Measurements from ENCODE around the gene WDR27. TPM values are rescaled to one million over a fixed set of nuclear protein-coding genes. Genes with fewer than 3 reads are reported as not detected.

WDR27 gene
- total RNA-seq, 4 donors from 2014 or later: 12.4 to 38.7 (median 27.6) TPM

DNA sequence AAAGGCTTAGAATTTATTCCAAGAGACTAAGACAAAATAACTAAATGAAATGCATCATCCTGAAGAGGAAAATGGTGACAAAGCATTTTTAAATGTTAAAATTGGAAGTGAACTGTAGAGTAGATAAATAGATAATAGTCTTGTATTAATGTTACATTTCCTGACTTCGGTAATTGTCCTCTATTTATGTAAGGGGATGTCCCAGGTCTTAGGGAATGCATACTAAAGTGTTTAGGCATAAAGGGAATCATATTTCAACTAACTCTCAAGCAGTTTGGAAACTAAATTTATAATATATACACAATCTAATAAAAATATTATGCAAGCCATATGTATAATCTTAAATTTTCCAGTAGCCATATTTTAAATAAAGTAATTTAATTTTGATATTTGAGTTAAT, 159.3 kb downstream of the WDR27 start:
- 71 to 80% methylated on average over 1 of the region's 1 CpG for WGBS, 2 donors

GRCh38 chr6:169539176-169539897, 162.5 kb downstream of the WDR27 start:
- 75 to 85% methylated on average over 5 of the region's 5 CpGs for WGBS, 2 donors
- no peak overlapping the region for H3K4me3 ChIP-seq
- intact Hi-C loops (cut with DNase I): no loop called here
- no peak for TF ChIP-seq POLR2A (IDR thresholded peaks at IDR 0.05)
- no peaks in the 10 kb centered on the region for H3K4me1 ChIP-seq
- H3K9me3 ChIP-seq: peaks cover 0 to 8% (median 5%) of the 10 kb centered on the region in 3 donors
- no peaks in the 10 kb centered on the region for H3K36me3 ChIP-seq
- no peak for DNase-seq
- H3K27ac ChIP-seq: no peak overlapping the region
- H3K27me3 ChIP-seq: no peaks in the 10 kb centered on the region

More for the DNA sequence above, 159.3 kb downstream of the WDR27 start:
- DNase-seq: no peak
- intact Hi-C loops (cut with DNase I): no loop called here
- Histone ChIP-seq H3K27me3 (no peaks in the 10 kb centered on the region), H3K27ac (no peak overlapping the region), H3K9me3 (peaks cover 0 to 1% (median 0%) of the 10 kb centered on the region in 3 donors), H3K4me1 (no peaks in the 10 kb centered on the region), H3K4me3 (no peak overlapping the region), H3K36me3 (no peaks in the 10 kb centered on the region)
- no peak for TF ChIP-seq POLR2A (IDR thresholded peaks at IDR 0.05)
- TF ChIP-seq, protein P1, sequence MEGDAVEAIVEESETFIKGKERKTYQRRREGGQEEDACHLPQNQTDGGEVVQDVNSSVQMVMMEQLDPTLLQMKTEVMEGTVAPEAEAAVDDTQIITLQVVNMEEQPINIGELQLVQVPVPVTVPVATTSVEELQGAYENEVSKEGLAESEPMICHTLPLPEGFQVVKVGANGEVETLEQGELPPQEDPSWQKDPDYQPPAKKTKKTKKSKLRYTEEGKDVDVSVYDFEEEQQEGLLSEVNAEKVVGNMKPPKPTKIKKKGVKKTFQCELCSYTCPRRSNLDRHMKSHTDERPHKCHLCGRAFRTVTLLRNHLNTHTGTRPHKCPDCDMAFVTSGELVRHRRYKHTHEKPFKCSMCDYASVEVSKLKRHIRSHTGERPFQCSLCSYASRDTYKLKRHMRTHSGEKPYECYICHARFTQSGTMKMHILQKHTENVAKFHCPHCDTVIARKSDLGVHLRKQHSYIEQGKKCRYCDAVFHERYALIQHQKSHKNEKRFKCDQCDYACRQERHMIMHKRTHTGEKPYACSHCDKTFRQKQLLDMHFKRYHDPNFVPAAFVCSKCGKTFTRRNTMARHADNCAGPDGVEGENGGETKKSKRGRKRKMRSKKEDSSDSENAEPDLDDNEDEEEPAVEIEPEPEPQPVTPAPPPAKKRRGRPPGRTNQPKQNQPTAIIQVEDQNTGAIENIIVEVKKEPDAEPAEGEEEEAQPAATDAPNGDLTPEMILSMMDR (IDR thresholded peaks at IDR 0.05): no peak

- Histone ChIP-seq H3K4me3 (no peak overlapping the region), H3K9me3 (peaks cover 0 to 19% (median 5%) of the 10 kb centered on the region in 3 donors), H3K27ac (no peak overlapping the region), H3K27me3 (no peaks in the 10 kb centered on the region), H3K36me3 (no peaks in the 10 kb centered on the region), H3K4me1 (no peaks in the 10 kb centered on the region)
- WGBS, 2 donors: 70 to 75% methylated on average over 5 of the region's 5 CpGs
- intact Hi-C loops (cut with DNase I): no loop called here
- no peak for TF ChIP-seq POLR2A (IDR thresholded peaks at IDR 0.05)
- TF ChIP-seq, protein P1 (IDR thresholded peaks at IDR 0.05): no peak
- no peak for DNase-seq
Measured at GRCh38 chr6:169536446-169537170, 165.2 kb downstream of the WDR27 start.

DNA sequence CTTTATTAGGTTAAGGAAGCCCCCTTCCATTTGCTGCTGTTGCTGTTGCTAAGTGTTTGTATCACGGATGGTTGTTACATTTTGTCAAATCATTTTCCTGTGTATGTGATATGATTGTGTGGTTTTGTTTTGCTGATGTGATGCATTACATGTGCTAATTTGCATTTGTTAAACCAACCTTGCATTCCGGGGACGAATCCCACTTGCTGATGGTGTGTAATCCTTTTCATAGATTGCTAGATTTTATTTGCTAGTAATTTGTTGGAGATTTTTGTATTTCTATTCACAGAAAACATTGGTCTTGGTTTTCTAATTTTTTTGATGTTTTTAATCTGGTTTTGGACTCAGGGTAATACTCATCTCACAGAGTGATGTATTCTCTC, 167.8 kb downstream of the WDR27 start:
- intact Hi-C loops (cut with DNase I): no loop called here

DNA sequence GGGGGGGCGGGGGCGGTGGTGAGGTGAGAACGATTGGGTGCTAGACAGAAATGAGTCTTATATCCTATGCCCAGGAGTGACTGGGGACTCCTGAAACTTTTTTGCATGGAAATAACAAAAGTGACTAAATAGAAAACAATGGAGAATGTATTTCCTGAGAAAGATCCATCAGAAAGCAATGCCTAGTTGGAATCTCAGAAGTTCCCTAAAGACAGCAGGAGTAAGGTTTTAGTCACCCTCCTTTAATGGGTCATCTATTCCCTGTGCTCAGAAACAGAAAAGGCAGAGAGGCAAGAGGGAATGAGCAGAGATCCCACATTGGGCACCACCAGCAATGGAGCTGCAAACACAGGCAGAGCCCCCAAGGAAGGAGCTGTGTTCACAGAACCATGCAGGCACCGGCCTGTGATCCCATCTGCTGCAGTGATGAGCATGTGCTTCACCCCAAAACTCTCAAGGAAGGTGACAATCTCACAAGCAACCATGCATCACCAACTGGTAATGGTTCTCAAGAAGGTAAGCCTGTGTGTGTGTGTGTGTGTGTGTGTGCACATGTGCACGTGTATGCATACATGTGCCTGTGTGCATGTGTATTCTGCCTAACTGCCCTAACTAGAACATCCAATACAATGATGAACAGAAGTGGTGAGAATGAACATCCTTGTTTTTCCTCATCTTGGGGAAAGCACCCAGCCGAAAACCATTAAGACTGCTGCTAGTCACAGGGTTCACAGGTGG, 168.4 kb downstream of the WDR27 start:
- no peak for DNase-seq
- H3K4me3 ChIP-seq: no peak overlapping the region
- intact Hi-C loops (cut with DNase I): no loop called here
- 91% methylated on average over 5 to 6 of the region's 6 CpGs for WGBS, 2 donors
- H3K27me3 ChIP-seq: no peaks in the 10 kb centered on the region
- TF ChIP-seq, protein P1 (IDR thresholded peaks at IDR 0.05): no peak
- no peak for TF ChIP-seq POLR2A (IDR thresholded peaks at IDR 0.05)
- H3K36me3 ChIP-seq: no peaks in the 10 kb centered on the region
- H3K9me3 ChIP-seq: peaks cover 0 to 19% (median 5%) of the 10 kb centered on the region in 3 donors
- peaks cover 0 to 13% (median 0%) of the 10 kb centered on the region in 3 donors for H3K4me1 ChIP-seq
- no peak overlapping the region for H3K27ac ChIP-seq

More for the DNA sequence above, 167.8 kb downstream of the WDR27 start:
- DNase-seq: no peak
- Histone ChIP-seq H3K9me3 (peaks cover 0 to 19% (median 5%) of the 10 kb centered on the region in 3 donors), H3K4me3 (no peak overlapping the region), H3K27ac (no peak overlapping the region), H3K36me3 (no peaks in the 10 kb centered on the region), H3K27me3 (no peaks in the 10 kb centered on the region), H3K4me1 (peaks cover 0 to 13% (median 0%) of the 10 kb centered on the region in 3 donors)
- WGBS, 2 donors: 89 to 95% methylated on average over 3 of the region's 3 CpGs
- TF ChIP-seq POLR2A (IDR thresholded peaks at IDR 0.05): no peak

Data from esophagus squamous epithelium (tissue), 5 donors.